ENCODE measurements around the gene MEGF8.

The MEGF8 gene

DNA sequence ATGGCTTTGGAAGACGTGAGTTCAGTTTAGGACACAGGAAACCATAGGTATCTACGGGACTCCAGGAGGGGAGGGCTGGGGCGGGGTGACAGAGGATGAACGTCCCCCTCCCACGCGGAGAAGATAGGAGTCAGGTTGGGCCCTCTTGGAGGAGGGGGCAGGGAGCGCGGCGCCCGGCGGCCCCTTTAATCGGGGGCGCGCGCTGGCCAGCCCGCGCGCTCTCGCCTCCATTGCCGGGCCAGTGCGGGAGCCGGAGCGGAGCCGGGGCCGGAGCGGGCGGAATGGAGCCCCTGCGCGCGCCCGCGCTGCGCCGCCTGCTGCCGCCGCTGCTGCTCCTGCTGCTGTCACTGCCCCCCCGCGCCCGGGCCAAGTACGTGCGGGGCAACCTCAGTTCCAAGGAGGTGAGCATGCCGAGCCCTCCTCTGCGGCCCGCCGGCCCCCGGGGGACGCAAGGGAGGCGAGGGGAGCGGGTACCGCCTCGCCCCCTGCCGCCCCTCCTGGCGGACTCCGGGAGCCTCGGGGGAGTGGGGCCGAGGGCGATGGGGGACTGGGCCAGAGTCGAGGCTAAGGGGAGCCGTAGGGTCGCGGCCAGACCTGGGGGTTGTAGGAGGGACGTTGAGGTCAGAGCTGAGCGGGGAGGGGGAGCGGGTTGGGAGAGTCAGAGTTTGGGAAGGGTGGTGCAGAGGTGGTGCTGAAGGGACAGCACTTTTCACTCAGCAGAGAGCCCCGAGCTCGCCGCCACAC, 12.2 kb upstream of the MEGF8 start, which contains the start of gene TMEM145:
TMEM145 (plus strand) TSS at position 214 of the 744 bp plus-strand sequence; CDS start at position 282, 68 bp downstream.
- H3K27me3 ChIP-seq (replicated peaks; ENCODE audit: control insufficient read depth, insufficient read depth, low read length), result peaks cover 28% of the 10 kb centered on the region
- H3K4me3 ChIP-seq (ENCODE audit: low read length), result peak within 1 kb of the TSS; percentile 63
- no peaks in the 10 kb centered on the region for H3K36me3 ChIP-seq (ENCODE audit: control insufficient read depth, insufficient read depth, low read length, severe bottlenecking)
- no peaks in the 10 kb centered on the region for H3K9me3 ChIP-seq (ENCODE audit: control insufficient read depth, low read length)
- peak; percentile 77 for DNase-seq (ENCODE audit: low read depth)
- H3K4me1 ChIP-seq (ENCODE audit: control insufficient read depth, insufficient read depth, low read length), result peaks cover 3% of the 10 kb centered on the region
- H3K9ac ChIP-seq (ENCODE audit: low read length), result no peak within 1 kb of the TSS

DNA sequence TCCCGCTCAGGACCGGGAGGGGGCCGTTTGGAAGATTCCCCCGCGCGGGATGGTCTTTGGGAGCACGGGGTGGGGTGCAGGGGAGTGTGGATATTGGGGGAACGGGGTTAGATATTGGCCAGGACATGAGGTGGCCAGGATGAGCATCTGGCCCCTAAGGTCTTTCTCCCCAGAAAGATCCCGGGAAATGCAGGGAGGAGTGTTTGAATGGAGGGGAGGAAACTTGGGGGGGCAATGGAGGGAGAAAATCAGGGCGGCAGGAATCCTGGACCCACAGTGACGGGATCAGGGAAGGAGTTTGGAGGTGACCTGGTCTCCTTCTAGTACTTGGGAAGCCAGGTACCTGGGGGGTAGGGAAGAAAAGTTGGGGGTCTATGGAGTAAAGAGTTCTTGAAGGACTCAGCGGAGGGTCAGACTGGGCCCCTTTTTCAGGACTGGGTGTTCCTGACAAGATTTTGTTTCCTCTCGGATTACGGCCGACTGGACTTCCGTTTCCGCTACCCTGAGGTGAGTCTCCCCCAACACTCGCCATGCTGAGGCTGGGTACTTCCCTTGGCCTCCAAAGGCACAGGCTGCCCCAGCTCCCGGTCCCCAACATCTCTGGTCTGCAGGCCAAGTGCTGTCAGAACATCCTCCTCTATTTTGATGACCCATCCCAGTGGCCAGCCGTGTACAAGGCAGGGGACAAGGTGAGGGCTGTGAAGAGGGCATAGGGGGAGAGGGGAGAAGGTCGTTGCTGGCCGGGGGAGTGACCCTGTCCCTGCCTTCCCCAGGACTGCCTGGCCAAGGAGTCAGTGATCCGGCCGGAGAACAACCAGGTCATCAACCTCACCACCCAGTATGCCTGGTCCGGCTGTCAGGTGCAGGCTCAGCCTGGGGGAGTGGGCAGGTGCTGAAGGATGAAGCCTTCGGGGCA, 11.3 kb upstream of the MEGF8 start:
- H3K9me3 ChIP-seq (ENCODE audit: control insufficient read depth, low read length), result no peaks in the 10 kb centered on the region
- H3K9ac ChIP-seq (ENCODE audit: low read length), result no peak overlapping the region
- peaks cover 28% of the 10 kb centered on the region for H3K27me3 ChIP-seq (replicated peaks; ENCODE audit: control insufficient read depth, insufficient read depth, low read length)
- DNase-seq (ENCODE audit: low read depth), result no peak
- H3K4me1 ChIP-seq (ENCODE audit: control insufficient read depth, insufficient read depth, low read length), result peaks cover 3% of the 10 kb centered on the region
- H3K4me3 ChIP-seq (ENCODE audit: low read length), result no peak overlapping the region
- H3K36me3 ChIP-seq (ENCODE audit: control insufficient read depth, insufficient read depth, low read length, severe bottlenecking), result no peaks in the 10 kb centered on the region

DNA sequence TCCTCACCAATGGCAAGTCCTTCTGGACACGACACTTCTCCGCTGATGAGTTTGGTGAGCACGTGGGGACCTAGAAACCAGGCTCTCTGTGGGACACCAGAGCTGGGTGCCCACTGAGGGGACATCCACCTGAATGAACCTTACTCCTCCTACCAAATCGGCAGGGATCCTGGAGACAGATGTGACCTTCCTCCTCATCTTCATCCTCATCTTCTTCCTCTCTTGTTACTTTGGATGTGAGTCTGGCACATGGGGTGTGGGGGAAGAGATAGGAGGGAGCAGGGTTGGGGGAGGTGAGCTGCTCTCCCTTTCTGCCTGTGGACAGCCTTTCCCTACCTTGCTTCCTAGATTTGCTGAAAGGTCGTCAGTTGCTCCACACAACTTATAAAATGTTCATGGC, 10.4 kb upstream of the MEGF8 start:
- no peaks in the 10 kb centered on the region for H3K36me3 ChIP-seq (ENCODE audit: control insufficient read depth, insufficient read depth, low read length, severe bottlenecking)
- DNase-seq (ENCODE audit: low read depth), result no peak
- H3K27me3 ChIP-seq (replicated peaks; ENCODE audit: control insufficient read depth, insufficient read depth, low read length), result peaks cover 28% of the 10 kb centered on the region

DNA sequence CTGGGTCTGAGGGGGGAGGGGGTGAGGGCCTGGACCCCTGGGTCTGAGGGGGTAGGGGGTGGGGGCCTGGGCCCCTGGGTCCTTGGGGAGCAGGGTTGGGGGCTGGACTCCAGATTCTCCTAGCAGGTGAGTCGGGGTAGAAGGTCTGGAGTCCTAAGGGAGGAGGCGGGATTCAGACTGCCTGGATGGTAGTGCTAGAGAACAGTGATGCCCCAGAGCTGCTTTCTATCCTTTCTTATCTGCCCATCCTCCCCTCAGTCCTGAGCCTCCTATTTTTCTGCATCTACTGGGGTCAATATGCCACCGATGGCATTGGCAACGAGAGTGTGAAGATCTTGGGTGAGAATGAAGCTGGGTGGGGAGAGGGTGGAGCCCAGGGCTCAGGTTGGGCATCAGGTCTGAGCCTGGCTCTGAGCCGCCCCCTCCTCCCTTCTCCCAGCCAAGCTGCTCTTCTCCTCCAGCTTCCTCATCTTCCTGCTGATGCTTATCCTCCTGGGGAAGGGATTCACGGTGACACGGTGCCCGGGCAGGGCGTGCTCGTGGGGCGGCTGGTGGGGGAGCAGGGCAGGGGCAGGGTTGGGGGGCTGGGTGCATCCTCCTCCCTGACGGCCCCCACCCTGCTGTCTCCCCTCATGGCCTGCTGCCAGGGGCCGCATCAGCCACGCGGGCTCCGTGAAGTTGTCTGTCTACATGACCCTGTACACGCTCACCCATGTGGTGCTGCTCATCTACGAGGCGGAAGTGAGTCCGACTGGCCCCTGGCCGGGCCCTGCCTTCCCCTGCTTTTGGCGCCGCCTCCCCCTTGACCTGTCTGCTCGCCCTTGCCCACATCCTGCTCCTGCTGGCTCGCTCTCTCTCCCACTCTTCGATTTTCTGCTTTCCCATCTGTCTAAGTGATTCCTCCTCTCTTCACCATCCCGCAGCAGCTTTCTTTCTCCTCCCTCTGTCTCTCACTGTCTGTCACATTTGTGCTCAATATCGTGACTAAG, 8.9 kb upstream of the MEGF8 start:
- no peak for DNase-seq (ENCODE audit: low read depth)
- H3K27me3 ChIP-seq (replicated peaks; ENCODE audit: control insufficient read depth, insufficient read depth, low read length), result peaks cover 28% of the 10 kb centered on the region
- H3K9ac ChIP-seq (ENCODE audit: low read length), result no peak overlapping the region
- no peak overlapping the region for H3K4me3 ChIP-seq (ENCODE audit: low read length)
- no peaks in the 10 kb centered on the region for H3K9me3 ChIP-seq (ENCODE audit: control insufficient read depth, low read length)
- no peaks in the 10 kb centered on the region for H3K36me3 ChIP-seq (ENCODE audit: control insufficient read depth, insufficient read depth, low read length, severe bottlenecking)
- H3K4me1 ChIP-seq (ENCODE audit: control insufficient read depth, insufficient read depth, low read length), result peaks cover 3% of the 10 kb centered on the region

More for the DNA sequence above, 10.4 kb upstream of the MEGF8 start:
- peaks cover 3% of the 10 kb centered on the region for H3K4me1 ChIP-seq (ENCODE audit: control insufficient read depth, insufficient read depth, low read length)
- no peaks in the 10 kb centered on the region for H3K9me3 ChIP-seq (ENCODE audit: control insufficient read depth, low read length)
- no peak overlapping the region for H3K4me3 ChIP-seq (ENCODE audit: low read length)
- no peak overlapping the region for H3K9ac ChIP-seq (ENCODE audit: low read length)

DNA sequence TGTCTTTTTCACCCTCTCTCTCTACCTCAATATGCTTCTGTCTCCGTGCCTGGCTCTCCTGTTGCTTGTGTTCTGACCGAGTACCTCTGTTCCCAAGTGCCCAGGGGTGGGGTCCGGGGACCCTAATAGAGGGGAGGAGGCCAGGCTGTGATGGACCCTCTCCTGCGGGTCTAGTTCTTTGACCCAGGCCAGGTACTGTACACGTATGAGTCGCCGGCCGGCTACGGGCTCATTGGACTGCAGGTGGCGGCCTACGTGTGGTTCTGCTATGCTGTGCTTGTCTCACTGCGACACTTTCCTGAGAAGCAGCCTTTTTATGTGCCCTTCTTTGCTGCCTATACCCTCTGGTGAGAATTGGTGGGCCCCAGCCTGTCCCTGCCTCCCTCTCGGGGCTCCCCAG, 7.9 kb upstream of the MEGF8 start:
- Histone ChIP-seq H3K9ac (ENCODE audit: low read length) (no peak overlapping the region), H3K4me1 (ENCODE audit: control insufficient read depth, insufficient read depth, low read length) (peaks cover 3% of the 10 kb centered on the region), H3K9me3 (ENCODE audit: control insufficient read depth, low read length) (no peaks in the 10 kb centered on the region), H3K36me3 (ENCODE audit: control insufficient read depth, insufficient read depth, low read length, severe bottlenecking) (no peaks in the 10 kb centered on the region), H3K4me3 (ENCODE audit: low read length) (no peak overlapping the region), H3K27me3 (replicated peaks; ENCODE audit: control insufficient read depth, insufficient read depth, low read length) (peaks cover 29% of the 10 kb centered on the region)
- DNase-seq (ENCODE audit: low read depth), result no peak

DNA sequence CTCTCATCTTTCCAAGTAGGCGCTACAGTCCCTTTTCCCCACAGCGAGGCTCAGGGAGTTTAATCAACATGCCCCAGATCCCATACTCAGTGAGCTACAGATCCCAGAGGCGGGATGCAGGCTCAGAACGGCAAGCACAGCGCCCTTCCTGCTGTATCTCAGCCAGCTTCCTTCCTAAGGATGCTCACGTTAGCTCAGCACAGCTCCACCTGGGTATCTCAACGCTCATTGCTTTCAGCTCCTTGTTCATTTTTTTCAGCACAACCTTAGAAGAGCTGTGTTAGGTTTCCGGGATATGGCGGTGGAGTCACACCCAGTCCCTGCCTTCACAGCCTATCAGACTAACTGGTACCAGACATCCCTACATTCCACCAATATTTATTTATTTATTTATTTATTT, 3.1 kb upstream of the MEGF8 start:
- H3K27me3 ChIP-seq (replicated peaks; ENCODE audit: control insufficient read depth, insufficient read depth, low read length), result peaks cover 16% of the 10 kb centered on the region

DNA sequence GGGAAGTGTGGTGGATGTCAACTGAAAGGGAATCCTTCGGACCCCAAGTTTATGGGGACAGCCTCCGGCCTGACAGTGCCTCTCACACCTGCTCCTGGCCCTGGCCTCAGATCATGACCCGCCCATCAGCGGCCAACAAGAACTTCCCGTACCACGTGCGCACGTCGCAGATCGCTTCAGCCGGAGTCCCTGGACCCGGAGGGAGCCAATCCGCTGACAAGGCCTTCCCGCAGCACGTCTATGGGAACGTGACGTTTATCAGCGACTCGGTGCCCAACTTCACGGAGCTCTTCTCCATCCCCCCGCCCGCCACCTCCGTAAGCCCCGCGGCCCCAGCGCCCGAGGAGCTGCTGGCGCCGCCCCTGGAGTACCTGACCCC, 2.0 kb upstream of the MEGF8 start:
- peaks cover 13% of the 10 kb centered on the region for H3K4me1 ChIP-seq (ENCODE audit: control insufficient read depth, insufficient read depth, low read length)
- H3K4me3 ChIP-seq (ENCODE audit: low read length), result no peak overlapping the region
- no peaks in the 10 kb centered on the region for H3K36me3 ChIP-seq (ENCODE audit: control insufficient read depth, insufficient read depth, low read length, severe bottlenecking)
- H3K9ac ChIP-seq (ENCODE audit: low read length), result no peak overlapping the region
- DNase-seq (ENCODE audit: low read depth), result no peak
- no peaks in the 10 kb centered on the region for H3K9me3 ChIP-seq (ENCODE audit: control insufficient read depth, low read length)
- peaks cover 16% of the 10 kb centered on the region for H3K27me3 ChIP-seq (replicated peaks; ENCODE audit: control insufficient read depth, insufficient read depth, low read length)

More for the DNA sequence above, 3.1 kb upstream of the MEGF8 start:
- no peak overlapping the region for H3K4me3 ChIP-seq (ENCODE audit: low read length)
- no peaks in the 10 kb centered on the region for H3K9me3 ChIP-seq (ENCODE audit: control insufficient read depth, low read length)
- H3K9ac ChIP-seq (ENCODE audit: low read length), result no peak overlapping the region
- DNase-seq (ENCODE audit: low read depth), result no peak
- H3K36me3 ChIP-seq (ENCODE audit: control insufficient read depth, insufficient read depth, low read length, severe bottlenecking), result no peaks in the 10 kb centered on the region
- H3K4me1 ChIP-seq (ENCODE audit: control insufficient read depth, insufficient read depth, low read length), result peaks cover 11% of the 10 kb centered on the region

DNA sequence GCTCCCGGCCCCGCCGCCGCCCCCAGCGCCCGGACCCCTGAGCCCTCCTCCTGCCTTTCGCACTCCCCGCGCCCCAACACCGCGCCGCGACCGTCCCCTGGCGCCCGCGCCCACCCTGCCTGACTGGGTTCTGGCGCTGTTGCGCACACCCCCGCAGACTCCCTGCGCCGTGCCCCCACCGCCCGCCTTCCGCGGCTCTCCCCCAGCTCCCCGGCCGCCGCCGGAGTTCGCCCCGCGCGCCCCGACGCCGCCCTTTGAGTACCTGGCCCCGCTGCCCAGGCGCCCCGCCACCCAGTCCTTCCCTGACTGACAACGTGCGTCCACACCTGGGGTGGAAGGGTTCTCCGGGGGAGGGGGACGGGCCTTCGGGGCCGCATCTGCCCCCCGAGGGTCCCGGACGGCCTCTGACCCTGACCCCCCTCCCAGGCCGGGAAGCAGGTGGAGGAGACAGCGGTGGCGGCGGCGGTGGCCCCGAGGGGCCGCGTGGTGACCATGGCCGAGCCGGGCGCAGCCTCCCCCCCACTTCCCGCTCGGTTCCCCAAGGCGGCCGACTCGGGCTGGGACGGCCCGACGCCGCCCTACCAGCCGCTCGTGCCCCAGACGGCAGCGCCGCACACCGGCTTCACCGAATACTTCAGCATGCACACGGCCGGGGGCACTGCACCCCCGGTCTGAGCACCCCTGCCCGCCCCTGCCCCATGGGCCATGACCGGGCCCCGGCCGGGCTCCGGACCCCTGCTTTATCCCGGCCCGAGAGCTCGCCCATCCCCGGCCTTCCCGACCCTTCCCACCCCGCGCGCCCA, 1.4 kb upstream of the MEGF8 start:
- DNase-seq (ENCODE audit: low read depth), result no peak
- Histone ChIP-seq H3K36me3 (ENCODE audit: control insufficient read depth, insufficient read depth, low read length, severe bottlenecking) (no peaks in the 10 kb centered on the region), H3K4me1 (ENCODE audit: control insufficient read depth, insufficient read depth, low read length) (peaks cover 13% of the 10 kb centered on the region), H3K9me3 (ENCODE audit: control insufficient read depth, low read length) (no peaks in the 10 kb centered on the region), H3K27me3 (replicated peaks; ENCODE audit: control insufficient read depth, insufficient read depth, low read length) (peaks cover 16% of the 10 kb centered on the region), H3K4me3 (ENCODE audit: low read length) (no peak overlapping the region), H3K9ac (ENCODE audit: low read length) (no peak overlapping the region)

DNA sequence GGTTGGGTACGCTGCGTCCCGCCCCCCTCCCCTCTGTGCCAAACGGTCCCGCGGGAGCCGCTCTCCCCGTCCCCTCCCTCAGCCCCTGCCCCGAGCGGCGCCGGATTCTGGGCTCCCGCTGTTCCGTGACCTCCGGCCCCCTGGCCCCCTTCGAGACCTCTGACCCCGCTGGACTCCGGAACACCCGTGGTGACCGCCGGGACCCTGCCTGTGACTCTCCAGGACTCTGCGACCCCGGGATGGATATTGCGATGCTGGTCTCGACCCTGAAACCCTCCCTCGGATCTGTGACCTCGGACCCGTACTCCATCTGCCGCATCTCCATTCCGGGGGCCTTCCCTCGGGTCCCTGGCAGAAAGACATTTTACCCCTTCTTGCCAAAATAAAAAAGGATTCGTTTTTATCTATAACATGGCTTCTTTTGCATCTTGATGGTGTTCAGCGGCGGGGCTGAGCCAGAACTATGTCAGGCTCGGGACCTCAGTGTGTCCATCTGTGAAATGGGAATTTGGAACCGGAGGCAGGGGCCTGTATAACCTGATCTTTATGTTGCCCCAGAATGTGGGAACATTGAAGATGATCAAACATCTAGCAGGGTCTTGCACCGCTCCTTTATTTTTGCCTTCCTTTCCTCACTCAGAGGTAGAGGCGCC, 654 bp upstream of the MEGF8 start:
- no peaks in the 10 kb centered on the region for H3K36me3 ChIP-seq (ENCODE audit: control insufficient read depth, insufficient read depth, low read length, severe bottlenecking)
- no peak for DNase-seq (ENCODE audit: low read depth)

More for the DNA sequence above, 654 bp upstream of the MEGF8 start:
- H3K27me3 ChIP-seq (replicated peaks; ENCODE audit: control insufficient read depth, insufficient read depth, low read length), result peaks cover 16% of the 10 kb centered on the region
- H3K9ac ChIP-seq (ENCODE audit: low read length), result peak overlapping the region; percentile 34
- no peak overlapping the region for H3K4me3 ChIP-seq (ENCODE audit: low read length)
- no peaks in the 10 kb centered on the region for H3K9me3 ChIP-seq (ENCODE audit: control insufficient read depth, low read length)
- H3K4me1 ChIP-seq (ENCODE audit: control insufficient read depth, insufficient read depth, low read length), result peaks cover 13% of the 10 kb centered on the region

Data from adipocyte (in vitro differentiated cells).